HG02884 (cell line): Measurements from ENCODE around the gene DLGAP4.
"Not testable (repeated sequence)": the region's sequence is repeated elsewhere in the genome, so short reads cannot be mapped to it uniquely, and the experiment has no call there.

ENCODE experiments used
- ATAC-seq: cut with Tn5 transposase; IDR thresholded peaks from one replicate; pipeline ENCODE4 v1.9.1; 2021; ENCODE audit warnings: mild to moderate bottlenecking, moderate library complexity; ENCODE audit not compliant: unreplicated experiment

Gene DLGAP4

GRCh38 chr20:36547186-36548005 is 241.3 kb downstream of the DLGAP4 start:
- no peak for ATAC-seq

- no peak for ATAC-seq
Measured at GRCh38 chr20:36548006-36548315, 241.8 kb downstream of the DLGAP4 start.

GRCh38 chr20:36548704-36549627 is 242.8 kb downstream of the DLGAP4 start:
- no peak for ATAC-seq

- ATAC-seq, result no peak
Measured at GRCh38 chr20:36549628-36549941, 243.4 kb downstream of the DLGAP4 start.

- ATAC-seq, result no peak
Measured at GRCh38 chr20:36549942-36550789, 244.0 kb downstream of the DLGAP4 start.

- ATAC-seq, result no peak
Measured at GRCh38 chr20:36550790-36551299, 244.7 kb downstream of the DLGAP4 start.

- no peak for ATAC-seq
Measured at GRCh38 chr20:36555248-36555647, 249.1 kb downstream of the DLGAP4 start.

GRCh38 chr20:36562724-36563123 is 256.6 kb downstream of the DLGAP4 start:
- no peak for ATAC-seq

- ATAC-seq, result no peak
Measured at GRCh38 chr20:36563374-36563773, 257.2 kb downstream of the DLGAP4 start.

GRCh38 chr20:36564078-36564725 is 258.1 kb downstream of the DLGAP4 start:
- ATAC-seq, result not testable (repeated sequence)

GRCh38 chr20:36564726-36565121 is 258.6 kb downstream of the DLGAP4 start:
- not testable (repeated sequence) for ATAC-seq

- ATAC-seq, result no peak
Measured at GRCh38 chr20:36565520-36565919, 259.4 kb downstream of the DLGAP4 start.

- no peak for ATAC-seq
Measured at GRCh38 chr20:36569847-36570429, 263.8 kb downstream of the DLGAP4 start.

GRCh38 chr20:36571564-36572504 is 265.7 kb downstream of the DLGAP4 start:
- no peak for ATAC-seq

- peak; percentile 10 for ATAC-seq
Measured at GRCh38 chr20:36572701-36573102, 266.6 kb downstream of the DLGAP4 start.

GRCh38 chr20:36573103-36573797 is 267.1 kb downstream of the DLGAP4 start, which contains the start of gene TGIF2:
Gene TGIF2 (plus strand): TSS chr20:36573597. CDS start chr20:36578775, 5,178 bp downstream.
- ATAC-seq, result peak; percentile 60

GRCh38 chr20:36573798-36574365 is 267.7 kb downstream of the DLGAP4 start:
- no peak for ATAC-seq
